Measurements from ENCODE around the gene SCGB2A2.

Gene SCGB2A2

DNA sequence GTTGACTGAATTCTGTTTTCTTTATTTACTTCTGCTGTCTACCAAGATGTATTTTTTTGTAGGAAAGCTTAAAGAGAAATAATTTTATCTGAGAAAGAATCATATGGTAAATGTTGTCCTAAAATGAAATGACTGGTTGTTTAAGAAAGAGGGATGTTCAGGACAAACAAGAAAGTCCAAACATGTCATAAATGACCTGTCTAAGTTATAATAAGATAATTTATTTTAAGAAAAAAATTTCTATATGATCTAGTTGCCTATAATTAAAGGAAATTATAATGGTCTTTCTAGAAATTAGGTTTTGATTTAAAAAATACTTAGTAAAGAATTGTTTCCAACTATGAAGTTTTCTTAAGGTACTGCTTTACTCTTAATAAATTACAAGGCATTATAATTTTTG lies 10.5 kb downstream of the SCGB2A2 start:
- DNase-seq (ENCODE audit: low read depth) = no peak
- TF ChIP-seq, protein P1, sequence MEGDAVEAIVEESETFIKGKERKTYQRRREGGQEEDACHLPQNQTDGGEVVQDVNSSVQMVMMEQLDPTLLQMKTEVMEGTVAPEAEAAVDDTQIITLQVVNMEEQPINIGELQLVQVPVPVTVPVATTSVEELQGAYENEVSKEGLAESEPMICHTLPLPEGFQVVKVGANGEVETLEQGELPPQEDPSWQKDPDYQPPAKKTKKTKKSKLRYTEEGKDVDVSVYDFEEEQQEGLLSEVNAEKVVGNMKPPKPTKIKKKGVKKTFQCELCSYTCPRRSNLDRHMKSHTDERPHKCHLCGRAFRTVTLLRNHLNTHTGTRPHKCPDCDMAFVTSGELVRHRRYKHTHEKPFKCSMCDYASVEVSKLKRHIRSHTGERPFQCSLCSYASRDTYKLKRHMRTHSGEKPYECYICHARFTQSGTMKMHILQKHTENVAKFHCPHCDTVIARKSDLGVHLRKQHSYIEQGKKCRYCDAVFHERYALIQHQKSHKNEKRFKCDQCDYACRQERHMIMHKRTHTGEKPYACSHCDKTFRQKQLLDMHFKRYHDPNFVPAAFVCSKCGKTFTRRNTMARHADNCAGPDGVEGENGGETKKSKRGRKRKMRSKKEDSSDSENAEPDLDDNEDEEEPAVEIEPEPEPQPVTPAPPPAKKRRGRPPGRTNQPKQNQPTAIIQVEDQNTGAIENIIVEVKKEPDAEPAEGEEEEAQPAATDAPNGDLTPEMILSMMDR (IDR thresholded peaks at IDR 0.05; ENCODE audit: insufficient read depth, low read depth, low read length, missing control alignments) = no peak
- no peak overlapping the region for H3K4me3 ChIP-seq (ENCODE audit: low read length)

DNA sequence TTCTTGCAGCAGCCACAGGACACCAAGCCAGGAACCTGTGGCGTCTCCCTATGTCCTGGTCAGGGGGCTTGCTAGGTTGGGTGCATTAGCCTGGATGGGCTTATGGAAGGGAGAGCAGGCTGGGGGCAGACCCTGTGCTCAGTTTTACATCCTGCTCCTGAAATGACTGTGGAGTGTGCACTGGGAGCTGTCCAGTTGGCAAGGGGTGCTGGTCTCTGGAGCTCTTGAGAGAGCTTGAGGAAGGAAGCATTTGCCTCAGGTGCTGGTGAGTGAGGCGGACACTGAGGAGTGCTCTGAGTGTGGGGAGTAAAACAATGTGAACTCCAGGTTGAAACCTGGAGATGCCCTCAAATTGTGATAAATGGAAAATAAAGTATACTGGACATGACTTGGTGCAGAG lies 25.5 kb downstream of the SCGB2A2 start:
- TF ChIP-seq, protein P1 (IDR thresholded peaks at IDR 0.05; ENCODE audit: insufficient read depth, low read depth, low read length, missing control alignments) = no peak
- no peak overlapping the region for H3K4me3 ChIP-seq (ENCODE audit: low read length)
- peak; percentile 57 for DNase-seq (ENCODE audit: low read depth)

DNA sequence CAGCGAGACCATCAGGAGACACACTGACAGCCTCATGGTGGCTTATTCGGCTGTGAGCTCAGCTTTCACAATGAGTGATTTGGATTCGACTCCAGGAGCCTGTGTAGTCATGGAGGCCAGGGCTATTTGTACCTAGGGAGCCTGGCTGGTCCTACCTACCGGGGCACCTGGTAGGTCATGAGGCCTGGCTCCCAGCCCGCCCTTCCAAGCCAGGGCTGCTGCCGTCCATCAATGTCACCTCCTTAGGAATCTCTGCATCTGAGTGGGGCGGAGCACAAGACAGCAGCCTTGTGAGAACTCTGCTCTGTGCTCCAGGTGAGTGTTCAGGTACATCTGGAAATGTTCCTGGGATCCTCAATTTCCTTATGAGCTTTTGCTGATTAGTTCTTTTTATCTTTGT lies 29.0 kb downstream of the SCGB2A2 start, which contains the start of gene SCGB1D4:
SCGB1D4 (minus strand) TSS at position 101 of the 400 bp plus-strand sequence; CDS start at position 36, 65 bp downstream.
- DNase-seq (ENCODE audit: low read depth) = no peak
- TF ChIP-seq, protein P1 (IDR thresholded peaks at IDR 0.05; ENCODE audit: insufficient read depth, low read depth, low read length, missing control alignments) = no peak
- H3K4me3 ChIP-seq (ENCODE audit: low read length) = no peak within 1 kb of the TSS

DNA sequence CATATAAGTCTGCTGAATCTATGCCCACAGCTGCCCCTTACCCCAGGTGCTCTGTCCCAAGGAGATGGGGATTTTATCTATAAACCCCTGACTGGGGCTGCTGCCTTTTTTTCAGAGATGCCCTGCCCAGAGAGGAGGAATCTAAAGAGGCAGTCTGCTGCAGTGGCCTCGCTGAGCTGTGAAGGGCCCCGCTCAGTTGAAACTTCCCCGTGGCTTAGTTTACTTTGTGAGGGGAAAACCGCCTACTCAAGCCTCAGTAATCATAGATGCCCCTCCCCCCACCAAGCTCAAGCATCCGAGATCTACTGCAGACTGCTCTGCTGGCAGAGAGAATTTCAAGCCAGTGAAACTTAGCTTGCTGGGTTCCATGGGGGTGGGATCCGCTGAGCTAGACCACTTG lies 36.3 kb downstream of the SCGB2A2 start:
- TF ChIP-seq, protein P1 (IDR thresholded peaks at IDR 0.05; ENCODE audit: insufficient read depth, low read depth, low read length, missing control alignments) = no peak
- no peak overlapping the region for H3K4me3 ChIP-seq (ENCODE audit: low read length)
- DNase-seq (ENCODE audit: low read depth) = no peak

DNA sequence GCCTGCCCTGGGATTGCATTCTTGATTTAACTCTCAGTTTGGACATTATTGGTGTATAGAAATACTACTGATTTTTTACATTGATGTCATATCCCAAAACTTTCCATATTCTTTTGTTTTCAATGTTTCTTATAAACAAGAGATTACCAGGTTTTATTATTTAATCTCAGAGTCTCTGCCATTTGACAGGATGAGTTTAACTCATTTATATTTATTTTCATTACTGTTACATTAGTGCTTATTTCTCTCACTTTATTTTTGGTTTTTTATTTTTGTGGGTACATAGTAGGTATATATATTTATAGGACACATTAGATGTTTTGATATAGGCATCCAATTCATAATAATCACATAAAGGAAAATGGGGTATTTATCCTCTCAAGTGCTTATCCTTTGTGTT lies 38.0 kb downstream of the SCGB2A2 start:
- no peak for DNase-seq (ENCODE audit: low read depth)
- TF ChIP-seq, protein P1 (IDR thresholded peaks at IDR 0.05; ENCODE audit: insufficient read depth, low read depth, low read length, missing control alignments) = no peak
- no peak overlapping the region for H3K4me3 ChIP-seq (ENCODE audit: low read length)

DNA sequence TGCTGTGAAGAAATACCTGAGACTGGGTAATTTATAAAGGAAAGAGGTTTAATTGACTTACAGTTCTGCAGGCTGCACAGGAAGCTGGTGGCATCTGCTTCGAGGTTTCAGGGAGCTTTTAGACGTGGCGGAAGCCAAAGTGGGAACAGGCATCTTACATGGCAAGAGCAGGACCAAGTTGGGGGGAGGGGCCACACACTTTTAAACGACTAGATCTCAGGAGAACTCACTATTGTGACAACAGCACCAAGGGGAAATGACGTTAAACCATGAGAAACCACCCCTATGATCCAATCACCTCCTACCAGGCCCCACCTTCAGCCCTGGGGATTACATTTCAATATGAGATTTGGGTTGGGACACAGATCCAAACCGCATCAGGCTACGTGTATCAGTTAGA lies 40.0 kb downstream of the SCGB2A2 start:
- H3K4me3 ChIP-seq (ENCODE audit: low read length) = no peak overlapping the region
- no peak for DNase-seq (ENCODE audit: low read depth)
- TF ChIP-seq, protein P1 (IDR thresholded peaks at IDR 0.05; ENCODE audit: insufficient read depth, low read depth, low read length, missing control alignments) = no peak

DNA sequence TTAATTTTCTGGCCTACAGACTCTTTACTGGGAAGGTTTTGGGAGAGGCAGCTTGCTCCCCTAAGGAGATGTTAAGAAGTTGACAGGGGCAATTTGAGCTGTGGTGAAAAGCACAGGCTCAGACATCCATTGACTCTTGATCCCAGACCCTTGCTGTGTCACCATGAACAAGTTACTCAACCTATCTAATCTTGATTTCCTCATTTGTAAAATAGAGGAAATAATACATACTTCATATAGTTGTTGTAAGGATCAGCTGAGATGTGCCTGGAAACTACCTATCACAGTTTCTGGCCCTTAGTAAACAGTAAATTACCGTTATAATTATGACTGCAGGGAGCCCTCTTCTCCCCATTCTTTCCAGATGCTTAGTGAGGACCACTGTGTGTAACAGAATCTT lies 45.5 kb downstream of the SCGB2A2 start:
- TF ChIP-seq, protein P1 (IDR thresholded peaks at IDR 0.05; ENCODE audit: insufficient read depth, low read depth, low read length, missing control alignments) = no peak
- no peak overlapping the region for H3K4me3 ChIP-seq (ENCODE audit: low read length)
- DNase-seq (ENCODE audit: low read depth) = no peak

All from epithelial cell of esophagus (primary cell).